ENCODE results near the gene SCFD1.

SCFD1 gene

GRCh38 chr14:30648471-30648870 is 26.4 kb downstream of the SCFD1 start:
- H3K4me2 ChIP-seq (ENCODE audit: low read length) = no peak overlapping the region
- H3K27ac ChIP-seq = no peak overlapping the region
- peaks cover 15% of the 10 kb centered on the region for H3K79me2 ChIP-seq
- no peak overlapping the region for H3K9ac ChIP-seq
- H3K4me3 ChIP-seq (ENCODE audit: low read depth, low read length) = no peak overlapping the region
- H3K36me3 ChIP-seq (ENCODE audit: control insufficient read depth, insufficient read depth, low read length) = no peaks in the 10 kb centered on the region
- H2AFZ ChIP-seq = no peak overlapping the region
- no peaks in the 10 kb centered on the region for H3K9me3 ChIP-seq (ENCODE audit: control insufficient read depth, low read length)
- H3K27me3 ChIP-seq (ENCODE audit: control insufficient read depth, insufficient read depth, low read length) = no peaks in the 10 kb centered on the region
- no peak for TF ChIP-seq CTCF (IDR thresholded peaks at IDR 0.05)
- H3K4me1 ChIP-seq = no peaks in the 10 kb centered on the region

GRCh38 chr14:30651937-30652336 is 29.8 kb downstream of the SCFD1 start:
- Histone ChIP-seq H3K36me3 (ENCODE audit: control insufficient read depth, insufficient read depth, low read length) (no peaks in the 10 kb centered on the region), H3K4me1 (no peaks in the 10 kb centered on the region), H3K27ac (no peak overlapping the region), H3K27me3 (ENCODE audit: control insufficient read depth, insufficient read depth, low read length) (no peaks in the 10 kb centered on the region), H2AFZ (no peak overlapping the region), H3K79me2 (no peaks in the 10 kb centered on the region), H3K9me3 (ENCODE audit: control insufficient read depth, low read length) (no peaks in the 10 kb centered on the region), H3K9ac (no peak overlapping the region), H3K4me3 (ENCODE audit: low read depth, low read length) (no peak overlapping the region), H3K4me2 (ENCODE audit: low read length) (no peak overlapping the region)
- no peak for TF ChIP-seq CTCF (IDR thresholded peaks at IDR 0.05)

GRCh38 chr14:30655124-30655523 is 33.0 kb downstream of the SCFD1 start:
- no peak overlapping the region for H3K4me2 ChIP-seq (ENCODE audit: low read length)
- H3K36me3 ChIP-seq (ENCODE audit: control insufficient read depth, insufficient read depth, low read length) = no peaks in the 10 kb centered on the region
- no peak for TF ChIP-seq CTCF (IDR thresholded peaks at IDR 0.05)
- no peaks in the 10 kb centered on the region for H3K9me3 ChIP-seq (ENCODE audit: control insufficient read depth, low read length)
- H3K27ac ChIP-seq = no peak overlapping the region
- no peaks in the 10 kb centered on the region for H3K27me3 ChIP-seq (ENCODE audit: control insufficient read depth, insufficient read depth, low read length)
- no peak overlapping the region for H2AFZ ChIP-seq
- H3K9ac ChIP-seq = no peak overlapping the region
- no peaks in the 10 kb centered on the region for H3K79me2 ChIP-seq
- no peak overlapping the region for H3K4me3 ChIP-seq (ENCODE audit: low read depth, low read length)
- H3K4me1 ChIP-seq = no peaks in the 10 kb centered on the region

- no peak overlapping the region for H2AFZ ChIP-seq
- no peak overlapping the region for H3K9ac ChIP-seq
- no peaks in the 10 kb centered on the region for H3K27me3 ChIP-seq (ENCODE audit: control insufficient read depth, insufficient read depth, low read length)
- no peaks in the 10 kb centered on the region for H3K36me3 ChIP-seq (ENCODE audit: control insufficient read depth, insufficient read depth, low read length)
- H3K4me2 ChIP-seq (ENCODE audit: low read length) = no peak overlapping the region
- no peak for TF ChIP-seq CTCF (IDR thresholded peaks at IDR 0.05)
- no peak overlapping the region for H3K4me3 ChIP-seq (ENCODE audit: low read depth, low read length)
- H3K4me1 ChIP-seq = no peaks in the 10 kb centered on the region
- no peak overlapping the region for H3K27ac ChIP-seq
- H3K9me3 ChIP-seq (ENCODE audit: control insufficient read depth, low read length) = no peaks in the 10 kb centered on the region
- no peaks in the 10 kb centered on the region for H3K79me2 ChIP-seq
Measured at GRCh38 chr14:30655658-30656057, 33.5 kb downstream of the SCFD1 start.

GRCh38 chr14:30656190-30656632 is 34.1 kb downstream of the SCFD1 start:
- H3K27ac ChIP-seq = no peak overlapping the region
- no peaks in the 10 kb centered on the region for H3K79me2 ChIP-seq
- H3K9ac ChIP-seq = no peak overlapping the region
- H3K27me3 ChIP-seq (ENCODE audit: control insufficient read depth, insufficient read depth, low read length) = no peaks in the 10 kb centered on the region
- H3K4me1 ChIP-seq = no peaks in the 10 kb centered on the region
- H3K9me3 ChIP-seq (ENCODE audit: control insufficient read depth, low read length) = no peaks in the 10 kb centered on the region
- no peak overlapping the region for H3K4me2 ChIP-seq (ENCODE audit: low read length)
- peak; percentile 75 for TF ChIP-seq CTCF (IDR thresholded peaks at IDR 0.05)
- no peak overlapping the region for H3K4me3 ChIP-seq (ENCODE audit: low read depth, low read length)
- no peaks in the 10 kb centered on the region for H3K36me3 ChIP-seq (ENCODE audit: control insufficient read depth, insufficient read depth, low read length)
- H2AFZ ChIP-seq = no peak overlapping the region

All from parathyroid adenoma (tissue), 2 donors.